Tibial nerve (tissue), 4 donors: Measurements from ENCODE around the gene DLGAP4. TPM values are rescaled to one million over a fixed set of nuclear protein-coding genes. Genes with fewer than 3 reads are reported as not detected.

ENCODE experiments used
- DNase-seq, 2 donors: peaks; one replicate each; pipeline ENCODE4 v3.0.0-alpha.2; 2019; ENCODE audit warnings: low spot score in 2 of 2
- H3K27ac ChIP-seq, 4 donors: fragments of 200-600 bp; sonication (generic) in 3 of 4; one replicate each; pipeline ENCODE4 v1.5.1; 2017 to 2019; ENCODE audit warnings: mild to moderate bottlenecking in 1 of 4
- H3K27me3 ChIP-seq, 2 donors: fragments of 200-600 bp; sonication (generic) in 1 of 2; one replicate each; pipeline versions ENCODE4 v1.5.1 to v1.6.0; 2017 to 2019
- H3K36me3 ChIP-seq, 3 donors: fragments of 200-600 bp; sonication (generic); one replicate each; pipeline ENCODE4 v1.5.1; 2018 to 2019
- H3K4me1 ChIP-seq, 4 donors: fragments of 200-600 bp; sonication (generic) in 3 of 4; one replicate each; pipeline ENCODE4 v1.5.1; 2017 to 2019
- H3K4me3 ChIP-seq, 4 donors: fragments of 200-600 bp; sonication (generic) in 3 of 4; one replicate each; pipeline ENCODE4 v1.5.1; 2017 to 2019; ENCODE audit warnings: mild to moderate bottlenecking in 1 of 4, moderate library complexity in 1 of 4
- H3K9me3 ChIP-seq, 4 donors: fragments of 200-600 bp; sonication (generic) in 3 of 4; one replicate each; pipeline ENCODE4 v1.5.1; 2017 to 2019
- EP300 ChIP-seq, 2 donors: sonication (generic); formaldehyde crosslinking; IDR thresholded peaks; one replicate each; pipeline ENCODE4 v1.6.1; 2017; ENCODE audit warnings: antibody characterized with exemption in 2 of 2, mild to moderate bottlenecking in 1 of 2
- POLR2A ChIP-seq, 2 donors: fragments of 450-650 bp; IDR thresholded peaks; one replicate each; pipeline ENCODE4 v1.6.1; 2017; ENCODE audit warnings: antibody characterized with exemption in 2 of 2, mild to moderate bottlenecking in 2 of 2, moderate library complexity in 2 of 2
- WGBS, 2 donors: methylation state at CpG; one replicate each; pipeline ENCODE4 v1.1.5; 2018; 5-methylcytosine and 5-hydroxymethylcytosine counted together
- total RNA-seq, 4 donors: library from RNA; depleted of rRNA; stranded (reverse); fragments of >200 nt; gene quantifications; one replicate each; pipeline ENCODE4 v1.1.0, GENCODE V29; 2016
- TF ChIP-seq, protein P1 (sequence below), 5 experiments: fragments of 200-600 bp in 3 of 5; fragments of 450-650 bp in 2 of 5; sonication (generic) in 3 of 5; IDR thresholded peaks; one replicate each; pipeline ENCODE4 v1.5.1; 2016 to 2019; ENCODE audit warnings: antibody characterized with exemption in 5 of 5, mild to moderate bottlenecking in 3 of 5, moderate library complexity in 2 of 5

The DLGAP4 gene
- total RNA-seq, 4 donors from 2014 or later = 46.1 to 97.5 (median 52.5) TPM

- TF ChIP-seq, protein P1, sequence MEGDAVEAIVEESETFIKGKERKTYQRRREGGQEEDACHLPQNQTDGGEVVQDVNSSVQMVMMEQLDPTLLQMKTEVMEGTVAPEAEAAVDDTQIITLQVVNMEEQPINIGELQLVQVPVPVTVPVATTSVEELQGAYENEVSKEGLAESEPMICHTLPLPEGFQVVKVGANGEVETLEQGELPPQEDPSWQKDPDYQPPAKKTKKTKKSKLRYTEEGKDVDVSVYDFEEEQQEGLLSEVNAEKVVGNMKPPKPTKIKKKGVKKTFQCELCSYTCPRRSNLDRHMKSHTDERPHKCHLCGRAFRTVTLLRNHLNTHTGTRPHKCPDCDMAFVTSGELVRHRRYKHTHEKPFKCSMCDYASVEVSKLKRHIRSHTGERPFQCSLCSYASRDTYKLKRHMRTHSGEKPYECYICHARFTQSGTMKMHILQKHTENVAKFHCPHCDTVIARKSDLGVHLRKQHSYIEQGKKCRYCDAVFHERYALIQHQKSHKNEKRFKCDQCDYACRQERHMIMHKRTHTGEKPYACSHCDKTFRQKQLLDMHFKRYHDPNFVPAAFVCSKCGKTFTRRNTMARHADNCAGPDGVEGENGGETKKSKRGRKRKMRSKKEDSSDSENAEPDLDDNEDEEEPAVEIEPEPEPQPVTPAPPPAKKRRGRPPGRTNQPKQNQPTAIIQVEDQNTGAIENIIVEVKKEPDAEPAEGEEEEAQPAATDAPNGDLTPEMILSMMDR (IDR thresholded peaks at IDR 0.05) = no peak
- TF ChIP-seq EP300 (IDR thresholded peaks at IDR 0.05) = no peak
- TF ChIP-seq POLR2A (IDR thresholded peaks at IDR 0.05) = no peak
- Histone ChIP-seq H3K4me1 (no peaks in the 10 kb centered on the region), H3K27me3 (peaks cover 0 to 60% of the 10 kb centered on the region in 2 donors), H3K36me3 (no peaks in the 10 kb centered on the region), H3K4me3 (no peak overlapping the region), H3K9me3 (no peaks in the 10 kb centered on the region), H3K27ac (no peak overlapping the region)
- 38 to 39% methylated on average over 14 of the region's 14 CpGs for WGBS, 2 donors
- DNase-seq = no peak
Observed at GRCh38 chr20:36312724-36313441, 6.7 kb downstream of the DLGAP4 start.

GRCh38 chr20:36313476-36313875, 7.3 kb downstream of the DLGAP4 start:
- H3K27ac ChIP-seq = no peak overlapping the region
- no peaks in the 10 kb centered on the region for H3K4me1 ChIP-seq
- H3K9me3 ChIP-seq = no peaks in the 10 kb centered on the region
- H3K36me3 ChIP-seq = no peaks in the 10 kb centered on the region
- WGBS, 2 donors = 73 to 78% methylated on average over 3 of the region's 3 CpGs
- H3K4me3 ChIP-seq = no peak overlapping the region
- TF ChIP-seq, protein P1 (IDR thresholded peaks at IDR 0.05) = no peak
- no peak for TF ChIP-seq EP300 (IDR thresholded peaks at IDR 0.05)
- DNase-seq = no peak
- H3K27me3 ChIP-seq = peaks cover 0 to 54% of the 10 kb centered on the region in 2 donors

- H3K4me1 ChIP-seq = no peaks in the 10 kb centered on the region
- H3K4me3 ChIP-seq = no peak overlapping the region
- peaks cover 0 to 49% of the 10 kb centered on the region in 2 donors for H3K27me3 ChIP-seq
- TF ChIP-seq, protein P1 (IDR thresholded peaks at IDR 0.05) = no peak
- TF ChIP-seq EP300 (IDR thresholded peaks at IDR 0.05) (no peak), POLR2A (IDR thresholded peaks at IDR 0.05) (no peak)
- no peak overlapping the region for H3K27ac ChIP-seq
- WGBS, 2 donors = 52 to 74% methylated on average over 10 to 11 of the region's 11 CpGs
- DNase-seq = no peak
- H3K9me3 ChIP-seq = no peaks in the 10 kb centered on the region
- H3K36me3 ChIP-seq = no peaks in the 10 kb centered on the region
Observed at GRCh38 chr20:36313926-36314325, 7.8 kb downstream of the DLGAP4 start.

- no peak overlapping the region for H3K27ac ChIP-seq
- H3K9me3 ChIP-seq = no peaks in the 10 kb centered on the region
- H3K4me3 ChIP-seq = no peak overlapping the region
- no peak for DNase-seq
- no peaks in the 10 kb centered on the region for H3K36me3 ChIP-seq
- WGBS, 2 donors = 50 to 54% methylated on average over 11 of the region's 12 CpGs
- no peaks in the 10 kb centered on the region for H3K4me1 ChIP-seq
- H3K27me3 ChIP-seq = peaks cover 0 to 39% of the 10 kb centered on the region in 2 donors
- TF ChIP-seq, protein P1 (IDR thresholded peaks at IDR 0.05) = no peak
- TF ChIP-seq POLR2A (IDR thresholded peaks at IDR 0.05) (no peak), EP300 (IDR thresholded peaks at IDR 0.05) (no peak)
Observed at GRCh38 chr20:36314734-36315544, 8.8 kb downstream of the DLGAP4 start.
